Type B pancreatic cell (in vitro differentiated cells): Measurements from ENCODE around the gene DISP2. TPM values are rescaled to one million over a fixed set of nuclear protein-coding genes. Genes with fewer than 3 reads are reported as not detected.
A peak's percentile ranks its signal among the peaks of the same experiment; 100 is the strongest.

Experiments
- DNase-seq: peaks from one replicate; pipeline ENCODE4 v3.0.0; 2021; ENCODE audit warnings: mixed read lengths; ENCODE audit not compliant: unreplicated experiment; ENCODE audit errors: extremely low spot score
- H3K27ac Mint-ChIP-seq: 2 replicates; pipeline ENCODE4 v1.8.0; 2021; ENCODE audit warnings: mild to moderate bottlenecking, mixed read lengths
- H3K27me3 Mint-ChIP-seq: 2 replicates; pipeline ENCODE4 v1.8.0; 2021; ENCODE audit warnings: mixed read lengths
- H3K36me3 Mint-ChIP-seq: 2 replicates; pipeline ENCODE4 v1.8.0; 2021; ENCODE audit warnings: mixed read lengths
- H3K4me1 Mint-ChIP-seq: one replicate; pipeline ENCODE4 v1.8.0; 2021; ENCODE audit warnings: mixed read lengths; ENCODE audit not compliant: unreplicated experiment
- H3K4me3 Mint-ChIP-seq: 2 replicates; pipeline ENCODE4 v1.8.0; 2021; ENCODE audit warnings: mild to moderate bottlenecking, mixed read lengths
- H3K9me3 Mint-ChIP-seq: 2 replicates; pipeline ENCODE4 v1.8.0; 2021; ENCODE audit warnings: mixed read lengths
- total RNA-seq: library from RNA; stranded (reverse); gene quantifications from 2 replicates; pipeline ENCODE4 v1.2.1, GENCODE V29; 2021; ENCODE audit warnings: low replicate concordance
- TF ChIP-seq, protein P1 (sequence below): fragments of 200-600 bp; sonication (generic); conservative IDR thresholded peaks from 2 replicates; pipeline ENCODE4 v1.5.0; 2021; ENCODE audit warnings: antibody characterized with exemption, mild to moderate bottlenecking

DISP2 gene
- total RNA-seq, 1 donor from 2014 or later: 1.8 TPM

- H3K27me3 Mint-ChIP-seq: no peaks in the 10 kb centered on the region
- no peak overlapping the region for H3K27ac Mint-ChIP-seq
- no peak for DNase-seq
- TF ChIP-seq, protein P1, sequence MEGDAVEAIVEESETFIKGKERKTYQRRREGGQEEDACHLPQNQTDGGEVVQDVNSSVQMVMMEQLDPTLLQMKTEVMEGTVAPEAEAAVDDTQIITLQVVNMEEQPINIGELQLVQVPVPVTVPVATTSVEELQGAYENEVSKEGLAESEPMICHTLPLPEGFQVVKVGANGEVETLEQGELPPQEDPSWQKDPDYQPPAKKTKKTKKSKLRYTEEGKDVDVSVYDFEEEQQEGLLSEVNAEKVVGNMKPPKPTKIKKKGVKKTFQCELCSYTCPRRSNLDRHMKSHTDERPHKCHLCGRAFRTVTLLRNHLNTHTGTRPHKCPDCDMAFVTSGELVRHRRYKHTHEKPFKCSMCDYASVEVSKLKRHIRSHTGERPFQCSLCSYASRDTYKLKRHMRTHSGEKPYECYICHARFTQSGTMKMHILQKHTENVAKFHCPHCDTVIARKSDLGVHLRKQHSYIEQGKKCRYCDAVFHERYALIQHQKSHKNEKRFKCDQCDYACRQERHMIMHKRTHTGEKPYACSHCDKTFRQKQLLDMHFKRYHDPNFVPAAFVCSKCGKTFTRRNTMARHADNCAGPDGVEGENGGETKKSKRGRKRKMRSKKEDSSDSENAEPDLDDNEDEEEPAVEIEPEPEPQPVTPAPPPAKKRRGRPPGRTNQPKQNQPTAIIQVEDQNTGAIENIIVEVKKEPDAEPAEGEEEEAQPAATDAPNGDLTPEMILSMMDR: no peak
- H3K9me3 Mint-ChIP-seq: no peaks in the 10 kb centered on the region
- peaks cover 8% of the 10 kb centered on the region for H3K36me3 Mint-ChIP-seq
- no peak overlapping the region for H3K4me3 Mint-ChIP-seq
- H3K4me1 Mint-ChIP-seq: no peaks in the 10 kb centered on the region
Observed at GRCh38 chr15:40397688-40398412, 39.8 kb downstream of the DISP2 start.

DNA sequence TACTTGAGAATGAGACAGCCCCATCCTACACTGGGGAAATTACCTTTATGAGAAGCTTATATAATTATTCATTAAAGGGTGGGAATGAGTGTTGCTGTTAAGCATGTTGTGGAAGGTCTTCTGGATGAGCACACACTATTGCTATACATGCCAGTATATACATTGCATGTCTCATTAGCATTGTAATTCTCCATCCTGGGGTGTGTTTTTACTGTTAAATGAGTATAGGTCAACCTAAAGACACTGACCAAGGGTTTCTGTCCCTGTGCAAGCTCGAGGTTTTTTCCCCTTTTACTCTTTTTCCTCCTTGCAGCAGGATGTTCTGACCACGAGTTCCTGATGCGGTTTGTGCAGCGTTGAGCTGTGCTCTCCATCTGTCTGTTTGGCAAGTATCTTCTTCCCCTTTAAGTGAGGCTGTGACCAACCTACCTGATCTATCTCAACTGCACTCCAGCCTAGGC is 40.4 kb downstream of the DISP2 start:
- H3K27me3 Mint-ChIP-seq: no peaks in the 10 kb centered on the region
- no peak overlapping the region for H3K4me3 Mint-ChIP-seq
- H3K27ac Mint-ChIP-seq: no peak overlapping the region
- TF ChIP-seq, protein P1: no peak
- peaks cover 4% of the 10 kb centered on the region for H3K36me3 Mint-ChIP-seq
- no peak for DNase-seq
- H3K9me3 Mint-ChIP-seq: no peaks in the 10 kb centered on the region
- H3K4me1 Mint-ChIP-seq: no peaks in the 10 kb centered on the region

- DNase-seq: no peak
- Mint-ChIP-seq H3K4me1 (no peaks in the 10 kb centered on the region), H3K36me3 (no peaks in the 10 kb centered on the region), H3K9me3 (no peaks in the 10 kb centered on the region), H3K4me3 (no peak overlapping the region), H3K27me3 (no peaks in the 10 kb centered on the region), H3K27ac (no peak overlapping the region)
- TF ChIP-seq, protein P1: no peak
Observed at GRCh38 chr15:40399370-40399769, 41.4 kb downstream of the DISP2 start.

DNA sequence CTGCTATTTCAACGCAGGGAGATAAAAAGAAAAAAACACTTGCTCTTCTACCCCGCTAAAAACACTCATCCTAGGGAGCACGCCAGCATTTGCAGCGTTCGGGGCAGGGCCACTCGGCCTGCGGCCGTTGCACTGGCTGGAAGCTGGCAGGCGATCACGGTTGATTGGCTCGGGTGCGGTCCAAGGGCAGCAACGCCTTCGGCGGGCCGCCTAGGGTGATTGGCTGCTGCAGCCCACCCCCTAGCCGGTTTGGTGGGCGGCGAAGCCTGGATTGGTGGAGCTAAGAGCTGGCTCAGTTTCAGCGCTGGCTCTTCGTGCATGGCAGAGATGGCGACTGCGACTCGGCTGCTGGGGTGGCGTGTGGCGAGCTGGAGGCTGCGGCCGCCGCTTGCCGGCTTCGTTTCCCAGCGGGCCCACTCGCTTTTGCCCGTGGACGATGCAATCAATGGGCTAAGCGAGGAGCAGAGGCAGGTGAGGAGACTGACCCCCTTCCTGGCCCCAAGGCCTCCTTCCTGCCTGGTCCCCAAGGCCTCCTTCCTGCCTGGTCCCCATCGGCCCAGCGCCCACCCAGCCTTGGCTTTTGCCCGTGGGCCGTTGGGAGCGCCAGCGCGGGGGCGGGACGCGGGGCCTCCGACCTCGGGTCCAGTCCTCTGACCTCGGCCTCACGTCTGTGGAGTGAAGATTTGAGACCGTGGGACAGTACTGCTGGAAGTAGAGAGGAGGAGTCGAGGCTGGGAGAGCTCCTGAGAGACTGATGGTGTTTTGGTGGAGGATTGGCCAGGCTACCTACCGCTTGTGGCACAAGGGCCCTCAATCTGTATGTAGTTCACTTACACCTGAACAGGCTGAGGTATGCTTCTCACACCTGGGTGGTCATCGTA is 47.7 kb downstream of the DISP2 start, which contains the start of gene IVD:
IVD (plus strand) TSS at position 295 of the 881 bp plus-strand sequence; CDS start at position 328, 33 bp downstream.
- H3K4me1 Mint-ChIP-seq: peaks cover 18% of the 10 kb centered on the region
- TF ChIP-seq, protein P1: no peak
- H3K27ac Mint-ChIP-seq: peak within 1 kb of the TSS; percentile 55
- DNase-seq: peak; percentile 94
- no peaks in the 10 kb centered on the region for H3K9me3 Mint-ChIP-seq
- H3K4me3 Mint-ChIP-seq: peak within 1 kb of the TSS; percentile 81
- peaks cover 1% of the 10 kb centered on the region for H3K36me3 Mint-ChIP-seq
- no peaks in the 10 kb centered on the region for H3K27me3 Mint-ChIP-seq

DNA sequence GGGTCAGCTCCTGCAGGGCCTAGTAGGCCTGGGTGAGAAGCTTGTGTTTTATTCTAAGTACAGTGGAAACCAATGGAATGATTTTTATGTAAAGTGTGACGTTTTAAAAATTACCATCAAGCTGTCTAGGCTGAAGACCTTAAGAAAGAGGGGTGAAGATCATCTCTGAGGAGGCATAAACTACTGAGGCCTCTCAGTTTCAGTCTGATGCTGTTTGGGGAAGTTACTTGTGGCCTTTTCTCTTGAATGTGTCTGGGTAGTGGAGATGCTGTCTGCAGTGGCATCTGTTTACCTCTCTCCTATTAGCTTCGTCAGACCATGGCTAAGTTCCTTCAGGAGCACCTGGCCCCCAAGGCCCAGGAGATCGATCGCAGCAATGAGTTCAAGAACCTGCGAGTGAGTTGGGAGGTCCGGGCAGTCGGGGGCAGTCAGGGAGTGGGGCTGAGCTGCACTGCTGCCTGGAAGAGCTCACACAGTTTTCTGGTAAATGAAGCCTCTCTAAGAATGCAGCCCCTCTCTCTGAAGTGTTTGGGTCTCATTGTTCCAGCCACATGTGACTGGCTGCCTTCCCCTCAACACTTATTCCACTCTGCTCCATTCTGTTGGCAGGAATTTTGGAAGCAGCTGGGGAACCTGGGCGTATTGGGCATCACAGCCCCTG is 49.4 kb downstream of the DISP2 start:
- TF ChIP-seq, protein P1: no peak
- H3K36me3 Mint-ChIP-seq: peaks cover 11% of the 10 kb centered on the region
- H3K27me3 Mint-ChIP-seq: no peaks in the 10 kb centered on the region
- peaks cover 18% of the 10 kb centered on the region for H3K4me1 Mint-ChIP-seq
- H3K9me3 Mint-ChIP-seq: no peaks in the 10 kb centered on the region
- no peak for DNase-seq
- no peak overlapping the region for H3K27ac Mint-ChIP-seq
- H3K4me3 Mint-ChIP-seq: peak overlapping the region; percentile 67
